Measurements from ENCODE around the gene TSC1. TPM values are rescaled to one million over a fixed set of nuclear protein-coding genes. Genes with fewer than 3 reads are reported as not detected.

TSC1 gene
- total and polyA plus RNA-seq, 12 donors: 29.4 to 87.7 (median 43.9) TPM

DNA sequence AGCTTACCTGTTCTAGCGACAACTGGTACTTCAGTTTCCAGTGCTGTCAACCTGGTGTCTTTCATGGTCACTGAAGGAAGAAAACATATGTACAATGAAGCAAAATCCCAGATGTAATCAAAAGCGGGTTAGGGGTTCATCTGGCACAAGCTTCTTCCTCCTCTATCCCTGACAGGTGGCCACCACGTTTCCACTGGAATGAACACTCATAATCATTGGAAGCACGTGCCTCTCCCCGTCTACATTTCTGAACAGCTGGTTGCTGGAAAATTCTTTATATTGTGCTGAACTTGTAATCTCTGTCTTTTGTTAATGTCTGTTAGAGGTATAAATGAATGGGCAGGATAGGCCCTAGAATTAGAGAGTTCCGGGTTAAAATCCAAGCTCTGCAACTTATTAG, 9.4 kb downstream of the TSC1 start:
- intact Hi-C loops (cut with DNase I): no loop called here
- no peak for DNase-seq
- TF ChIP-seq, protein P1, sequence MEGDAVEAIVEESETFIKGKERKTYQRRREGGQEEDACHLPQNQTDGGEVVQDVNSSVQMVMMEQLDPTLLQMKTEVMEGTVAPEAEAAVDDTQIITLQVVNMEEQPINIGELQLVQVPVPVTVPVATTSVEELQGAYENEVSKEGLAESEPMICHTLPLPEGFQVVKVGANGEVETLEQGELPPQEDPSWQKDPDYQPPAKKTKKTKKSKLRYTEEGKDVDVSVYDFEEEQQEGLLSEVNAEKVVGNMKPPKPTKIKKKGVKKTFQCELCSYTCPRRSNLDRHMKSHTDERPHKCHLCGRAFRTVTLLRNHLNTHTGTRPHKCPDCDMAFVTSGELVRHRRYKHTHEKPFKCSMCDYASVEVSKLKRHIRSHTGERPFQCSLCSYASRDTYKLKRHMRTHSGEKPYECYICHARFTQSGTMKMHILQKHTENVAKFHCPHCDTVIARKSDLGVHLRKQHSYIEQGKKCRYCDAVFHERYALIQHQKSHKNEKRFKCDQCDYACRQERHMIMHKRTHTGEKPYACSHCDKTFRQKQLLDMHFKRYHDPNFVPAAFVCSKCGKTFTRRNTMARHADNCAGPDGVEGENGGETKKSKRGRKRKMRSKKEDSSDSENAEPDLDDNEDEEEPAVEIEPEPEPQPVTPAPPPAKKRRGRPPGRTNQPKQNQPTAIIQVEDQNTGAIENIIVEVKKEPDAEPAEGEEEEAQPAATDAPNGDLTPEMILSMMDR (IDR thresholded peaks at IDR 0.05): no peak
- TF ChIP-seq POLR2A (IDR thresholded peaks at IDR 0.05): no peak
- Histone ChIP-seq H3K27ac (no peak overlapping the region), H3K4me1 (replicated peaks in 1 of 2) (peaks cover 0 to 10% of the 10 kb centered on the region in 2 donors), H3K36me3 (replicated peaks in 1 of 2) (peaks cover 0 to 8% of the 10 kb centered on the region in 2 donors), H3K27me3 (no peaks in the 10 kb centered on the region), H3K9me3 (replicated peaks in 1 of 3) (no peaks in the 10 kb centered on the region), H3K4me3 (no peak overlapping the region)
- WGBS, 4 donors: 89 to 96% (median 91%) methylated on average over 6 of the region's 6 CpGs

DNA sequence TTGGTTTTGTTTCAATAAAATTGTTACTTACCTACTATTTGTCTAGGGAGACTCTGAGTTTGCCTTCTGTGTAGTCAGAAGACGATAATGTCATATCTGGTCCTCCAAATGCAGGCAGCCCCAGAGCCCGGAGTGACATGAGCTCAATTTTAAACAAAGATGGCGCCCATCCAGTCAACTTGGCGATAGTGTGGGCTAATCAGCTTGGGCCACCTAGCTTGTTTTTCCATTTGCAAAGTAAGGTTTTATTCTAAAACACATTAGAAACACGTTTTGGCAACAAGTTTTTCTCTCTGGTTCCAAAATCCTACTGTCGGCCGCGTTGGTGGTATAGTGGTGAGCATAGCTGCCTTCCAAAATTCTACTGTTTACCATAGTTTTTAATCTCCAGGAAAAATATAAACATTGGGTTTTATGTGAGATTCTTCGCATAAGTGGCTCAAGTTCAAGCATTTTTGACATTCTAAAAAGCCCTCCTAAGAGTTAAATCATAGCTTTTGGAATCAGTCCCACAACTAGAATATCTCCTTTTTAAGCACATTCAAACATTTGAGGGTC, 13.2 kb downstream of the TSC1 start:
- H3K9me3 ChIP-seq (replicated peaks in 1 of 3): no peaks in the 10 kb centered on the region
- WGBS, 4 donors: 85 to 89% (median 86%) methylated on average over 9 of the region's 9 CpGs
- no peak overlapping the region for H3K4me3 ChIP-seq
- H3K27me3 ChIP-seq: no peaks in the 10 kb centered on the region
- no peak overlapping the region for H3K27ac ChIP-seq
- peaks cover 0 to 33% of the 10 kb centered on the region in 2 donors for H3K36me3 ChIP-seq (replicated peaks in 1 of 2)
- TF ChIP-seq, protein P1 (IDR thresholded peaks at IDR 0.05): no peak
- TF ChIP-seq POLR2A (IDR thresholded peaks at IDR 0.05): no peak
- no peaks in the 10 kb centered on the region for H3K4me1 ChIP-seq (replicated peaks in 1 of 2)
- no peak for DNase-seq
- intact Hi-C loops (cut with DNase I): no loop called here

DNA sequence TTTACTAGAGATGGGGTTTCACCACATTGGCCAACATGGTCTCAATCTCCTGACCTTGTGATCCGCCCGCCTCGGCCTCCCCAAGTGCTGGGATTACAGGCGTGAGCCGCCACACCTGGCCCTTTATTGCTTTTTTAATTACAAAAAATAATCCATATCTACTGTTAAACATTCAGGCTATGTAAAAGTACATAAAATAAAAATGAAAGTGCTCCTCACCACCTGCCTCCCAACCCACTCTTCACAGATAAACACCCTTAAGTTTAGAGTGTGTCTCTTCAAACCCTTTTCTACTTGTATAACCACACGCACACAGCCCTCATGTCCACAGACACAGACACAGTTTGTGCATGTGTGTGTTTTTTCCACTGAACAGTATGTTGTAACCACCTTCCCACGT, 16.7 kb downstream of the TSC1 start:
- no peaks in the 10 kb centered on the region for H3K4me1 ChIP-seq (replicated peaks in 1 of 2)
- no peaks in the 10 kb centered on the region for H3K9me3 ChIP-seq (replicated peaks in 1 of 3)
- DNase-seq: no peak
- H3K36me3 ChIP-seq (replicated peaks in 1 of 2): peaks cover 0 to 50% of the 10 kb centered on the region in 2 donors
- H3K27me3 ChIP-seq: no peaks in the 10 kb centered on the region
- intact Hi-C loops (cut with DNase I): no loop called here
- H3K27ac ChIP-seq: no peak overlapping the region
- TF ChIP-seq POLR2A (IDR thresholded peaks at IDR 0.05): no peak
- TF ChIP-seq, protein P1 (IDR thresholded peaks at IDR 0.05): no peak
- 87 to 97% (median 92%) methylated on average over 7 of the region's 7 CpGs for WGBS, 4 donors
- no peak overlapping the region for H3K4me3 ChIP-seq

DNA sequence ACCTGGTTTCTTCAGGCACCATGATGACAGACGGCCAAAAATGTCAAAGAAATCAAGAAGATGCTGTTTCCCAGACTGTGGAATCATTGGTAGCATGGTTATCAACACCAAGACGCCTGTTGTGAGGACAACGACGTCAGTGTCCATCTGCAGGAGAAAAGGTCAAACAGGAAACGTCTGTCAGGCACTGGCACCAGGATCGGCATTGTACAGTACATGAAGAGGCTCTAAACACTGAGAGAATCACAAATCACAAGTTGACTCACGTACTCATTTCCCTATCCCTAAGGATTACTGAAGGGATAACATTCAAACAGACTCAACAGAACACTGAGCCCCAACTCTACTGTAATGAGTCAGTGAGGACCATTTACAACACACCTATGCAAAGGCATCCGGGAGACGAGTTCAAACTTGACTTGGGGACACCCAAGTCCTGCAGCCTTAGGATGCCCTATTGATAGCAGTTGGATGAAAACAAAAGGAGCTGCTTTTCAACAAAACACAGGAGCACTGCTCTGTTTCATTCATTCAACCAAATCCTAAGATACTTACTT, 21.0 kb downstream of the TSC1 start:
- H3K9me3 ChIP-seq (replicated peaks in 1 of 3): no peaks in the 10 kb centered on the region
- H3K27ac ChIP-seq: no peak overlapping the region
- H3K4me3 ChIP-seq: no peak overlapping the region
- WGBS, 4 donors: 80 to 88% (median 86%) methylated on average over 9 of the region's 9 CpGs
- H3K27me3 ChIP-seq: no peaks in the 10 kb centered on the region
- no peak for DNase-seq
- H3K36me3 ChIP-seq (replicated peaks in 1 of 2): peaks cover 0 to 89% of the 10 kb centered on the region in 2 donors
- intact Hi-C loops (cut with DNase I): no loop called here
- TF ChIP-seq, protein P1 (IDR thresholded peaks at IDR 0.05): no peak
- no peak for TF ChIP-seq POLR2A (IDR thresholded peaks at IDR 0.05)
- H3K4me1 ChIP-seq (replicated peaks in 1 of 2): peaks cover 7 to 9% of the 10 kb centered on the region in 2 donors
